Stomach (tissue), 4 donors: ENCODE results near the gene ZNF516.

Experiments
- EP300 ChIP-seq: sonication (generic); formaldehyde crosslinking; IDR thresholded peaks from one replicate; pipeline ENCODE4 v1.6.1; 2017; ENCODE audit warnings: antibody characterized with exemption
- POLR2A ChIP-seq, 4 donors: fragments of 450-650 bp; IDR thresholded peaks; one replicate each; pipeline ENCODE4 v1.6.1; 2016; ENCODE audit warnings: antibody characterized with exemption in 4 of 4, control low read depth in 2 of 4, mild to moderate bottlenecking in 1 of 4, moderate library complexity in 1 of 4
- TF ChIP-seq, protein P1 (sequence below), 7 experiments: fragments of 450-650 bp in 4 of 7; fragments of 200-600 bp in 3 of 7; sonication (generic) in 3 of 7; IDR thresholded peaks; one replicate each; pipeline ENCODE4 v1.5.1; 2016 to 2019; ENCODE audit warnings: antibody characterized with exemption in 7 of 7, control low read depth in 2 of 7, mild to moderate bottlenecking in 1 of 7

DNA sequence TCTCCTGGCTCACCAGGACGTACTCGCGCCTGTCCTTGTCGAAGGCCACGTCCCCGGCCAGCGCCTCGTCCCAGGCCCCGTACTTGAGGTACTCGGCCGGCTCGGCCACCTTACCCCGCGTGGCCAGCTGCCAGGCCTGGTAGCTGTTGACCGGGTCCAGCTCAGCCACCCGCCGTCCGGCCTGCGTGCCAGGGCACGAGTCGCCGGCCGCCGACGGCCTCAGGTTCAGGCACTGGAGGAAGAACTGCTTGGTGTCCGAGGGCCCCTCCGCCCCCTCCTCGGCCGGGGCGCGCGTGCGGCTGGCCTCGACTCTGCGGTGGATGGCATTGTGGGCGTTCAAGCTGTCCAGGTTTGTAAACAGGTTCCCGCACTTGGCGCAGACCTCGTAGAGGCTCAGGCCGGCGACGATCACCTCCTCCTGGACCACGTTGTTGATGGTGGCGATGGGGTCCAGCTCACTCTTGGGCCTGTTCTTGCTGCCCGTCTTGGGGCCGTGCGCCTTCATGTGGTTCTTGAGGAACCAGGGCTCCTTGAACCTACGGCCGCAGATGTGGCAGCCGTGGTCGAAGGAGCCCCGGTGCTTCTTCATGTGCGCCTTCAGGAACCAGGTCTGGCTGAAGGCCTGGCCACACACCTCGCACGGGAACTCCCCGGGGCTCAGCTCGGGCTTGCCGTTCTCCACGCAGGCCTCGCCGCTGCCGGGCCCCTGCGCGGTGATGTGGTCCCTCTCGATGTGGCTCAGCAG lies 53.2 kb downstream of the ZNF516 start:
- TF ChIP-seq, protein P1, sequence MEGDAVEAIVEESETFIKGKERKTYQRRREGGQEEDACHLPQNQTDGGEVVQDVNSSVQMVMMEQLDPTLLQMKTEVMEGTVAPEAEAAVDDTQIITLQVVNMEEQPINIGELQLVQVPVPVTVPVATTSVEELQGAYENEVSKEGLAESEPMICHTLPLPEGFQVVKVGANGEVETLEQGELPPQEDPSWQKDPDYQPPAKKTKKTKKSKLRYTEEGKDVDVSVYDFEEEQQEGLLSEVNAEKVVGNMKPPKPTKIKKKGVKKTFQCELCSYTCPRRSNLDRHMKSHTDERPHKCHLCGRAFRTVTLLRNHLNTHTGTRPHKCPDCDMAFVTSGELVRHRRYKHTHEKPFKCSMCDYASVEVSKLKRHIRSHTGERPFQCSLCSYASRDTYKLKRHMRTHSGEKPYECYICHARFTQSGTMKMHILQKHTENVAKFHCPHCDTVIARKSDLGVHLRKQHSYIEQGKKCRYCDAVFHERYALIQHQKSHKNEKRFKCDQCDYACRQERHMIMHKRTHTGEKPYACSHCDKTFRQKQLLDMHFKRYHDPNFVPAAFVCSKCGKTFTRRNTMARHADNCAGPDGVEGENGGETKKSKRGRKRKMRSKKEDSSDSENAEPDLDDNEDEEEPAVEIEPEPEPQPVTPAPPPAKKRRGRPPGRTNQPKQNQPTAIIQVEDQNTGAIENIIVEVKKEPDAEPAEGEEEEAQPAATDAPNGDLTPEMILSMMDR (IDR thresholded peaks at IDR 0.05), result no peak
- TF ChIP-seq POLR2A (IDR thresholded peaks at IDR 0.05) (no peak), EP300 (no peak)
